ENCODE results near the gene GPI.

DNA sequence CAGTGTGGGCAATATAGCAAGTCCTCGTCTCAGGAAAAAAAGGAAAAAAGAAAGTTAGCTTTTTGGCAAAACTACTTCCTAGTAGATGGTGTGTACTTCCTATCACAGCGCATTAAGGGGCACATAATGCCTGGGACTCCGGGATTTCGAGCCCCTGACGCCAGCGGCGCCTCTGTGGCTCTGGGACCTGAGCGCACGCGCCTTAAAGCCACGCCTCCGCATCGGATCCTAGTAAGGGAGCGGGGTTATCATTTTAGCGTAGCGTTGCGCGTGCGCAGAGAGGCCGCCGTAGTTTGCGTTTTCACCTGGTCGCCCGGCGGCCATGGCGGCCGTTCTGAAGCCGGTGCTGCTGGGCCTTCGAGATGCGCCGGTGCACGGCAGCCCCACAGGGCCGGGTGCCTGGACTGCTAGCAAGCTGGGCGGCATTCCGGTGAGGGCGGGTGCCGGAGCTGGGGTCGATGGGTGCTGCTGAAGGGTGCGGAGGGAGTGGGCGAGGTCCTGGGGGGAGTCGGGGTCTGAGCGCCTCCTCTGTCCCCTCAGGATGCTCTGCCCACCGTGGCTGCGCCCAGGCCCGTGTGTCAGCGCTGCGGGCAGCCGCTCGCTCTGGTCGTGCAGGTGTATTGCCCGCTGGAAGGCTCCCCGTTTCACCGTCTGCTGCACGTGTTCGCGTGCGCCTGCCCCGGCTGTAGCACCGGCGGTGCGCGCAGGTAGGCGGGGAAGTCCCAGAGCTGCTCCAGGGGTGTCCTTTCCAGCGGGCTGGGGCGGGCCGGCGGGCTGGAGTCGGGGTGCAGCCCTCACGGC, 39.3 kb downstream of the GPI start, which contains the start of gene PDCD2L:
- TF ChIP-seq POLR2A (IDR thresholded peaks at IDR 0.05), result no peak
- TF ChIP-seq, protein P1, sequence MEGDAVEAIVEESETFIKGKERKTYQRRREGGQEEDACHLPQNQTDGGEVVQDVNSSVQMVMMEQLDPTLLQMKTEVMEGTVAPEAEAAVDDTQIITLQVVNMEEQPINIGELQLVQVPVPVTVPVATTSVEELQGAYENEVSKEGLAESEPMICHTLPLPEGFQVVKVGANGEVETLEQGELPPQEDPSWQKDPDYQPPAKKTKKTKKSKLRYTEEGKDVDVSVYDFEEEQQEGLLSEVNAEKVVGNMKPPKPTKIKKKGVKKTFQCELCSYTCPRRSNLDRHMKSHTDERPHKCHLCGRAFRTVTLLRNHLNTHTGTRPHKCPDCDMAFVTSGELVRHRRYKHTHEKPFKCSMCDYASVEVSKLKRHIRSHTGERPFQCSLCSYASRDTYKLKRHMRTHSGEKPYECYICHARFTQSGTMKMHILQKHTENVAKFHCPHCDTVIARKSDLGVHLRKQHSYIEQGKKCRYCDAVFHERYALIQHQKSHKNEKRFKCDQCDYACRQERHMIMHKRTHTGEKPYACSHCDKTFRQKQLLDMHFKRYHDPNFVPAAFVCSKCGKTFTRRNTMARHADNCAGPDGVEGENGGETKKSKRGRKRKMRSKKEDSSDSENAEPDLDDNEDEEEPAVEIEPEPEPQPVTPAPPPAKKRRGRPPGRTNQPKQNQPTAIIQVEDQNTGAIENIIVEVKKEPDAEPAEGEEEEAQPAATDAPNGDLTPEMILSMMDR (IDR thresholded peaks at IDR 0.05), result peak in 1 of 4 experiments; percentile 12
